Activated CD4-positive, CD25-positive, alpha-beta regulatory T cell treated with anti-CD3 and anti-CD28 coated beads, Interleukin-2, amount 50 U/mL, for 24 hours (primary cell): ENCODE measurements around the gene LSS.
"Not testable (repeated sequence)": the region's sequence is repeated elsewhere in the genome, so short reads cannot be mapped to it uniquely, and the experiment has no call there.

Experiments used
- ATAC-seq, 2 donors: fragments of 150-1000 bp; cut with Tn5 transposase; one replicate each; pipeline ENCODE4 v1.10.0; 2021; ENCODE audit warnings: mild to moderate bottlenecking in 1 of 2, moderate library complexity in 1 of 2

Gene LSS

GRCh38 chr21:46205166-46205565, 23.4 kb downstream of the LSS start:
- no peak for ATAC-seq

- ATAC-seq: no peak
These were observed 25.4 kb downstream of the LSS start for GRCh38 chr21:46203203-46203600.

GRCh38 chr21:46202592-46203202, 25.9 kb downstream of the LSS start:
- no peak for ATAC-seq

- not testable (repeated sequence) for ATAC-seq
These were observed 27.4 kb downstream of the LSS start for GRCh38 chr21:46200877-46201803.

- ATAC-seq: no peak
These were observed 28.9 kb downstream of the LSS start for GRCh38 chr21:46199436-46200373.

- ATAC-seq: no peak
These were observed 31.8 kb downstream of the LSS start for GRCh38 chr21:46196733-46197132.

GRCh38 chr21:46195595-46196195, 32.9 kb downstream of the LSS start:
- no peak for ATAC-seq

- ATAC-seq: no peak
These were observed 33.9 kb downstream of the LSS start for GRCh38 chr21:46194374-46195334.

- ATAC-seq: no peak
These were observed 34.7 kb downstream of the LSS start for GRCh38 chr21:46193829-46194373.

GRCh38 chr21:46191686-46192575, 36.6 kb downstream of the LSS start:
- ATAC-seq: no peak

GRCh38 chr21:46191257-46191685, 37.3 kb downstream of the LSS start:
- no peak for ATAC-seq

- no peak for ATAC-seq
These were observed 38.0 kb downstream of the LSS start for GRCh38 chr21:46190491-46191131.

- no peak for ATAC-seq
These were observed 38.5 kb downstream of the LSS start for GRCh38 chr21:46189959-46190490.

- no peak for ATAC-seq
These were observed 39.2 kb downstream of the LSS start for GRCh38 chr21:46189213-46189958.

GRCh38 chr21:46188226-46189212, 40.1 kb downstream of the LSS start:
- ATAC-seq: no peak

- no peak for ATAC-seq
These were observed 40.8 kb downstream of the LSS start for GRCh38 chr21:46187814-46188213.

- ATAC-seq: no peak
These were observed 41.3 kb downstream of the LSS start for GRCh38 chr21:46187261-46187660.
